Stimulated activated CD4-positive, alpha-beta T cell treated with anti-CD3 and anti-CD28 coated beads, TNF-alpha, amount 100 ng/mL, for 48 hours (primary cell): ENCODE measurements around the gene TLK2.
"Not testable (repeated sequence)": the region's sequence is repeated elsewhere in the genome, so short reads cannot be mapped to it uniquely, and the experiment has no call there.

Experiments used
- DNase-seq, 3 donors: peaks; one replicate each; pipeline ENCODE4 v3.0.0-alpha.2; 2020; ENCODE audit warnings: low read depth in 3 of 3

The TLK2 gene

DNA sequence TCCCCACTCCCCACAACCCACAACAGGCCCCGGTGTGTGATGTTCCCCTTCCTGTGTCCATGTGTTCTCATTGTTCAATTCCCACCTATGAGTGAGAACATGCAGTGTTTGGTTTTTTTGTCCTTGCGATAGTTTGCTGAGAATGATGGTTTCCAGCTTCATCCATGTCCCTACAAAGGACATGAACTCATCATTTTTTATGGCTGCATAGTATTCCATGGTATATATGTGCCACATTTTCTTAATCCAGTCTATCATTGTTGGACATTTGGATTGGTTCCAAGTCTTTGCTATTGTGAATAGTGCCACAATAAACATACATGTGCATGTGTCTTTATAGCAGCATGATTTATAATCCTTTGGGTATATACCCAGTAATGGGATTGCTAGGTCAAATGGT is 82.3 kb downstream of the TLK2 start:
- DNase-seq = not testable (repeated sequence)

DNA sequence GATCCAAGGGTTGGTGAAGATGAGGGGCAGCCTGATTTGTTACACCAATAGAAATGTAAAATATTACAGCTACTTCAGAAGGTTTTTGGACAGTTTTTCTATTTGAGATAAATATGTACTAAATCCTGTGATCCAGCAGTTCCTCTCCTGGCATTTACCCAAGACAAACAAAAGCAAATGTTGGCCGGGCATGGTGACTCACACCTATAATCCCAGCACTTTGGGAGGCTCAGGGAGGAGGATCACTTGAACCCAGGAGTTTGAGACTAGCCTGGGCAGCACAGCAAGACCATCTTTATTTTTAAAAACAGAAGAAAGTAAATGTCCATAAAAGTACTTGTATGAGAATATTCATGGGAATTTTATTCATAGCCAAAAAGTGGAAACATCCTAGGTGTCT is 84.0 kb downstream of the TLK2 start:
- DNase-seq = no peak

DNA sequence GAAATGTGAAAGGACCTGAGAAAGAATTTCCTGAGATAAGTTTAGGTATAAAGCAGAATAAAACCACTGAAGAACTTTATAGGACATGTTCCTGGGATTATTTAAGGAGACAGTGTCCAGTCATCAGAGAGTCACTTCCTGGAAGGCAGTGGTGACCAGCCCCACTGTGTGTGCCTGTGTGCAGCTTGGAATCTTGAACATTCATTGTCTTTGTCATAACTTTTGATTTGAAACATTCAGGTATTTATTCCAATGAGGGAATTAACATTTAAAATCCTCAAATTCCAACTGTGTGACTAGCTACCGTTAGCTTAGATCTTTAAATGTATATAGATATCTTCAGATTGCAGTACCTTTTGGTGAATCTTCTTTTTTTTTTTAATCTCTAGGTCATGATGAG is 87.2 kb downstream of the TLK2 start:
- no peak for DNase-seq

DNA sequence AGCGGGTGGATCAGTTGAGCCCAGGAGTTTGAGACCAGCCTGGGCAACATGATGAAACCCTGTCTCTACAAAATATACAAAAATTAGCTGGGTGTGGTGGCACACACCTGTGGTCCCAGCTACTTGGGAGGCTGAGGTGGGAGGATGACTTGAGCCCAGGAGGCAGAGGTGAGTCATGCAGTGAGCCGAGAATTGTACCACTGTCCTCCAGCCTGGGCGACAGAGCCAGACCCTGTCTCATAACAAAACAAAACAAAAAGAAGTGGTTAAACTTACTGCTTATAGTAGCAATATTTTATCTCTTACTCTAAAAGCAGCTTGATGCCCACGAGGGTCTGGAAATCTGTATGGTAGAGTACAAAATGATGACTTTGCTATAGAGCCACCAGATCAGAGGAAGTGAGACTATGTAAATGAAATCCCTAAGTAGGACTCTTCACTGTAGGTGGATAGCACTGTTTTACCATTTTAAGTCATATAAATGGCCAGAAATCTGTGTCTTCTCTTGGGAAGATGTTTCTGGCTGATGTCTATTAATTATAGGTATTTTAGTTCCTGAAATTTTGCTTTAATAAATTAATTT is 88.5 kb downstream of the TLK2 start:
- no peak for DNase-seq

DNA sequence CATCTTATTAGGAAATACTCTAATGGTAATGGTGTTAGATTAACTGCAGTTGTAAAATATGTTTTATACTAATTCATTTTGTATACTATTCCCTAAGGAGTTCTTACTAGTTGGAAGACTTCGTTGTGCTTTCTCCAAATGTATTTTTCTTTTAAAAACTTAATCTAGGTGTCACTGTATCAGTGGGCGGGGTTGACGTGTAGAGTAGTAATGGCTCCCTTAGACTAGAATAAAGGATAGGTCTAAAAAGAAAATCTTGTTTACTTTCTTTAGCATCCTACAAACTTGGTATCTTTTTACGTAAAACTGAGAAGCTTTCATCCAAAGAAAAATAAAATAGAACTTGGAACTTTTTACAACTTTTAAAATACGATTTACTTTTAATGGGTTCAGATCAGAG is 93.9 kb downstream of the TLK2 start:
- DNase-seq = no peak

DNA sequence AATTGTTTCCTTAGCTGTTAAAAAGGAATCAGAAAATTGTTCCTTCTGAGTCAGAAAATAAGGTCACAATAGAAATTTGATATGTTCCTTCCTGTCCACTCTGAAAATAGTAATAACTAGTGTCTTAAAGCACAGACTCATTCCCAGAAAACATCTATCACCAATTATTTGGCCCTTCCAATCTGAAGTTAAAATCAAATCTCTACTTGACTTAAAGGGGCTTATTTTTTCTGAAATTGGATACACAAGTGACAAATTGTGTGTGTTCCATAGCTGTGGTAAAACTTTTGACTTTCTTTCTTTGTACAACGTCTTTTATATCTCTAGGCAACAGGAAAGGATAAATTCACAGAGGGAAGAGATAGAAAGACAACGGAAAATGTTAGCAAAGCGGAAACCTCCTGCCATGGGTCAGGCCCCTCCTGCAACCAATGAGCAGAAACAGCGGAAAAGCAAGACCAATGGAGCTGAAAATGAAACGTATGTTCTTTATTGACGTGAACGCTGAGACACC is 94.3 kb downstream of the TLK2 start:
- no peak for DNase-seq

DNA sequence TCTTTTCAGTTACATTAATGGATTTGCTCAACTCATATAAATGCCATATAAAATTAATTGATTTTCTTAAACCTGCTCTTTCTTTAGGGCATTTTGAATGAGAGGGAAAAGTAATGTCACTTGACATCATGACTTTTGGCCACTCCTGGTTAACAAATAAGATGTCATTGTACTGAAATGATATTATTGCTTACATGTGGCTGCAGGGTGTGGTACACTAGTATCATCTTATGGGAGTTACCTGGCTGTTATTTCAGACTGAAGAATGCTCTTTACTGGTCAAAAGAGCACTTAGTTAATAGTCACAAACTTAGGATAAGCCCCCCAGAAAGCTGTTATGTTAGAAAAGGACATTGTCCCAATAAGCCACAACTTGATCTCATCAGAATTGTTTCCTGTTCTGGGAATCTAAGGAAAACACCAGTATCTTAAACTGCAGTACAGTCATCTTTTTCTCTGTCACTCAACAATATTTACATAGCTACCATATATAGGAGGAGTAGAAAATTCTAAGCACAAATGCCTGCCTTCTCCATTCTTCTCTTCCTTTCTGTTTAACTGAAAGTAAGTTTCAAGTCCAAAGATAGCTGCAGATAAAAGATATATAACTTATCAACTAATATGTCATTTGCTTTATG is 95.0 kb downstream of the TLK2 start:
- DNase-seq = no peak

DNA sequence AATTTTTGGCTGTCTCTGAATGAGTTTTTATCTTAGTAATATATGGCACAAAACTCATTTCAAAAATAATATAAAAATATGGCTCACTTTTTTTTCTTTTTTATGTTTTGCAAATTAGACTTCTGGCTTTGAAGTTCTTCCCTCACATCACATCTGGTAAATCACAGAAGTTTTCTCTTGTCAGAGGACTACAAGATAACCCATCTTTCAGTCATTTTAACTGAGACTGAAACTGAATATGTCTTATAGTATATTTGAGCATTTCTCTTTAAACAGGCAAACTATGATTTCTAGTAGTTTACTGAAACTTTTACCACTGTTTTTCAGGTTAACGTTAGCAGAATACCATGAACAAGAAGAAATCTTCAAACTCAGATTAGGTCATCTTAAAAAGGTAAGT is 97.8 kb downstream of the TLK2 start:
- DNase-seq = no peak

DNA sequence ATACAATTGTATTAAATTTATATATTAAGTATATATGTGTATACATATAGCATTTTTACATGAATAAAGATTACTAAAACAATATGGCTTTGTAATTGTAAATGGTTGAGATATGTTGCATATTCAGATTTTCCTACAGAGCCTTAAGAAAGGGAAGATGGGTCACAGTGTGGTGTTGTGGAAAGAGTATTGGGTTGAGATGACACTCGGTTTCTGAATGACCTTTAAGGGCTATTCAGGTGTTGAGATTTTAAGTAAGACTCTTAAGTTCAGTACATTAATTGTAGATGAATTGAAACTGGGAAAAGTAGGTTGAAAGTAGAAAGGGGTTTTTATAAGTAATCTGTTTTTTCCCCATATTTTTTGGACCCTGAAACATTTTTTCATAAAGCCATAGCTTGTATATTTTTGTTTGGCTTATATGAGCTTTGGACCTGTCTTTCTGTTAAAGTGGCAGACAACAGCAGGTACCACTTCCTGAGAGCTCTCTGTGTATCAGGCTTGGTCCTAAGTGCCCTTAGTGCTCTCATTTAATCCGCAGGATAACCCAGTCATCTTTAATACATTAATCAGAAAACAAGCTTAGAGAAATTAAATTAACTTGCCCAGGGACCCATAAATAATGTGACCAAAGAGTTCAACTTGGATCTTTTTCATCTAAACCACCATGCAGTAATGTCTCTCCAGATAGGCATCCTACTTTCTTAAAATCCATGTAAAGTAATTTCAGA is 100.3 kb downstream of the TLK2 start:
- no peak for DNase-seq

DNA sequence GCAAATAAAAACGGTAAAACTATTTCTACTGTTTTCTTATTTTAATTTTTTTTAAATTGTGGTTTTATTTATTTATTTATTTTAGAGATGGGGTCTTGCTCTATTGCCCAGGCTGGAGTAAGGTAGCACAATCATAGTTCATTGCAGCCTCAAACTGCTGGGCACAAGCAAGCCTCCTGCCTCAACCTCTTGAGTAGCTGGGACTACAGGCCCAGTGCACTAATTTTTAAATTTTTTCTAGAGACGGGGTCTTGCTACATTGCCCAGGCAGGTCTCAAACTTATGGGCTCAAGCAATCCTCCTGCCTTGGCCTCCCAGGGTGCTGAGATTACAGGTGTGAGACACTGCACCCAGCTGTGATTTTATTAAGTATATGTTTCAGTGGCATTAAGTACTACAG is 102.3 kb downstream of the TLK2 start:
- DNase-seq = no peak

DNA sequence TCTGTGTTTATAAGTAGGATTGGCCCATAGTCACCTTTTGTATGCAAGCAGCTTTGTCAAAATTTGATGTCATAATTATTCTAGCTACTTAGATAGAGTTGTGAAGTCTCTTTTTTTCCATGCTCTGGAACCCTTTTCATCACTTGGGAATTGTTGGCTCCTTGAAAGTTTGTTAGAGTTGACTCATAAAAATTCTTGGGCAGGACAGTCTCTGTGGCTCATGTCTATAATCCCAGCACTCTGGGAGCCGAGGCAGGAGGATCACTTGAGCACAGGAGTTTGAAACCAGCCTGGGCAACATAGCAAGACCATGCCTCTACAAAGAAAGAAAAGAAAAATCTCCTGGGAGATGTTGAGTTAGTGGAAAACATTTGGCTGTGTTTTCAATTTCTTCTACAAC is 103.1 kb downstream of the TLK2 start:
- no peak for DNase-seq

DNA sequence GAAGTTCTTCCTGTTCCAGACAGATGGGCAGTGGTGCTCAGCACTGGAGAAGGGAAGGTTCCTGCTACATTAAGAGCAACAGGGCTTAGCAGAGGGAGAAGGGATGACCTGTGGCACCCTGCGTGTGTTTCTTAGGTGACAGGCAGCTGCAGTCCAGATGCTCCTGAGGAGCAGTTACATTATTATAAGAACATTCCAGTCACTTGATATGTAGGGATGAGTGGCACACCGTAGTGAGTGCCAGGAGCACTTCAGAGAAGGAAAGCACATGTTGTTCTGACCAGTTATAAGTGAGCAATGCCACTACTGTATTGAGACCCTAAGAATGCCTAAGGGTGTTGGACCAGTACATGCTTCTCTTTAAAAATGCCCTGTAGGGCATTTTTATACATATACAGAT is 108.9 kb downstream of the TLK2 start:
- no peak for DNase-seq

DNA sequence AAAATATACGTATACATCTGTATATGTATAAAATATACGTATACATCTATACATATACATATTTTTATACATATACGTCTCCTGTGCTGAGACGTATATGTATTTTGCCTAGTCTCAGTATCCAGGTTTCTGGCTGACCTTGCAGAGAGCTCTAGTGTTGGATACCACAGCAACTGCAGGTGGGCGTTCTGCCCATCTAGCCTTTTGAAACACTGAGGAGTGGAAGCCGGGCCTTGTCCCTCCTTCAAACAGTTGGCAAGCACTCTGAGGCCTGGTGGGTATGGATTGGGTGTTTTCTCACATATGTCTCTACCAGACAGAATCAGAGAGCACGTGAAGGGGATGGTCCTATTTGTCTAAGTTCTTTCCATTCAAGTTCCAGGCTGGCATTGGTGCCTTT is 109.5 kb downstream of the TLK2 start:
- DNase-seq = no peak

DNA sequence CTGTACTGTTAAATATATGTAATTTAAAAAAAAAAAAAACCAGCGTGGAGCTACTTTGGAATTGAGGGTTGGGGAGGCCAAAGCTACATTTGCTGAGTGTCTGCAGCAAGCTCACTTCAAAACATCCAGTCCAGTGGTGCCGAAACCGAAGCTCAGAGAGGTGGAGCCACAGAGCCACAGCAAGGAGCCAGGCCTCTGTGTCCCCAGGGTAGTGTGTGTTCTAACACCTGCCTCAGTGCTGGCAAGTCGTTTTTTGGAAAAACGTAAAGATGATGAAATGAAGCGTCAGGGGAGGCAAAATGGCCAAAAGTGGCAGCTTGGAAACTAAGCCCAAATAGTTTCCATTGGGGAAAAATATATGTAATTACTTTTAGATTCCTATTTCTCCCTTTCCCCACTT is 112.7 kb downstream of the TLK2 start:
- DNase-seq = no peak

DNA sequence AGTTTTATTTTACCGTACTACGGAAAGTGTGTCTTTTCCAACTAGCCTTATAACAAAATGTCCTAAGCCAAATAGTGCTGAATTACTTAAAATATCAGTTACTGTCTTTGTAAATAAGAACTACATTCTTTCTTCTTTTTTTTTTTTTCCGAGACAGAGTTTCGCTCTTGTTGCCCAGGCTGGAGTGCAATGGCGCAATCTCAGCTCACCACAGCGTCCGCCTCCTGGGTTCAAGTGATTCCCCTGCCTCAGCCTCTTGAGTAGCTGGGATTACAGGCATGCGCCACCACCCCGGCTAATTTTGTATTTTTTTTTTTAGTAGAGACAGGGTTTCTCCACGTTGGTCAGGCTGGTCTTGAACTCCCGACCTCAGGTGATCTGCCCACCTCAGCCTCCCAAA is 113.2 kb downstream of the TLK2 start:
- not testable (repeated sequence) for DNase-seq

DNA sequence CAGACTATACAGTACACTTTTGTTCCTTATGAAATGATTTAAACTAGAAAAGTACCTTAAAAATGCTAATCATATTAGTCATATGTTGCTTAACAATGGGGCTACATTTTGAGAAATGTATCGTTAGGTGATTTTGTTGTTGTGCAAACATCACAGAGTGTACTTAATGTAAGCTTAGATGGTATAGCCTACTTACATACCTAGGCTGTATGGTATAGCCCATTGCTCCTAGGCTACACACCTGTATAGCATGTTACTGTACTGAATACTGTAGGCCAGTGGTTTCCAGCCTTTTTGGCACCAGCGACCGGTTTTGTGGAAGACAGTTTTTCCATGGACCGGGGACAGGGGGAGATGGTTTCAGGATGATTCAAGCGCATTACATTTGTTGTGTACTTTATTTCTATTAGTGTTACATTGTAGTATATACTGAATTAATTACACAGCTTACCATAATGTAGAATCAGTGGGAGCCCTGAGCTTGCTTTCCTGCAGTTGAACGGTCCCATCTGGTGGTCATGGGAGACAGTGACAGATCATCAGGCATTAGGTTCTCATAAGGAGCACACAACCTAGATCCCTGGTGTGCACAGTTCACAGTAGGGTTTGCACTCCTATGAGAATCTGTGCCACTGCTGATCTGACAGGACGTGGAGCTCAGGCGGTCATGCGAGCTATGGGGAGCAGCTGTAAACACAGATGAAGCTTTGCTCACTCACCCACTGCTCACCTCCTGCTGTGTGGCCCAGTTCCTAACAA is 113.9 kb downstream of the TLK2 start:
- DNase-seq = no peak

DNA sequence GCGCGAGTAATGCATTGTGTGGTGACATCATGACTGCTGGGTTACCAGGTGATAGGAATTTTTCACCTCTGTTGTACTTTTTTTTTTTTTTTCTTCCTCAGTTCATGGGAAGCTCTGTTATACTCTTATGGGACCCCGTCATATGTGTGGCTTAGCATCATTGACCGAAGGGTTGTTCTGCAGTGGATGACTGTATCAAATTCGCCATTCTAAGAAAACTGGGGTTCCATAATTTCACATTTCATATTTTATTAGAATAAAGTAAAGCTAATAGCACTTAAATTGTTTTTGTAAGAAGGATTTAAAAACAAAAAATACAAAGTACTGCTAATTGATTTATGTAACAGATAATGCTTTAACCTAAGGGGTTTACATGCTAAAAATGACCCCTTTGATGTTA is 116.9 kb downstream of the TLK2 start:
- DNase-seq = no peak

DNA sequence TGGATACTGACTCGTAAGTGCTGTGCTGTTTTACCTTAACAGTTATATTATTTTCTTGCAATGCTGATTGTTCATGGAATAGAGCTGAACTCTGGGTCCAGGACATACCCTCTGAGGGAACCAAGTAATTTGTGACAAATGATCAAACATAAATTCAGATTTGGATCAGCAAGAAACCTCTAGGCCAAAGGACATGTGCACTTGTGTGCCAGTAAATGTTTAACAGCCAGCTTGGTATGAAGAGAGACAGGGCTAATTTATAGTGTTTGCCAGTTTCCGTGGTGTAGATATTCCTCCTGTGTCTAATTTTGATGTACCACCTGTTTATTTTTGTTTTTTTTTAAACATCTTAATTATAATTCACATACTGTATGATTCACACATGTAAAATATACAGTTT is 118.0 kb downstream of the TLK2 start:
- DNase-seq = no peak

DNA sequence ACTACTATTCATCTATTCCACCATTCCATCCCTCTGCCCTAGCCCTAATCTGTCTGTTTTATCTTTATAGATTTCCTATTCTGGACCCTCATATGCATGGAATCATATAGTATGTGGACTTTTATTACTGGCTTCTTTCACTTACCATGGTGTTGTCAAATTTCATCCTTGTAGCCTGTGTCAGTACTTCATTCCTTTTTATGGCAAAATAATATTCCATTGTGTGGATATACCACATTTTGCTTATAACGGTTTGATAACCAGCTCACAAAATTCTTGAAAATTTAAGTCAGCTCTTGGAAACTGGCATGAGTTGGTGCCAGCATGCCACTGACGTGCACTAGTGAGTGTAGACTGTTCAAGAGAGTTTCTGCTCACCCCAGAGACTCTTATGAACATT is 118.5 kb downstream of the TLK2 start:
- no peak for DNase-seq

DNA sequence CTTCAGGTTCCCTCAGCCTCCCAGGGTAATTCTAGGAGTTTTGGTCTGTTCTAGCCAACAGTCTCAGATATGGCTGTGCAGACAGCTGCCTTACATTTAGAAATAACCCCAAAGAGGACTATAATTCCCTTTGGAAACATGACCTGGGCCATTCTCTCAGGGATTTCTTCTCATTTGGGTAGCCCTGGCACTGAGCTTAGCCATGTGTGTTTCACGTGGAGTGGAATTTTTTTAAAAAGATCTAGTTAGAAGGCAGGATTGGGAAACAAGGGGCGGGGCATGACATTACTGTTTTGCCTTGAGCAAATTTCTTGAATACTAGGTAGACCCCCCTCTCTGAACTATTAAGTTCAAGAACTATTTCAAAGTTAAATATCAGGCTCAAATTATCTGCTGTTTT is 119.3 kb downstream of the TLK2 start:
- no peak for DNase-seq

DNA sequence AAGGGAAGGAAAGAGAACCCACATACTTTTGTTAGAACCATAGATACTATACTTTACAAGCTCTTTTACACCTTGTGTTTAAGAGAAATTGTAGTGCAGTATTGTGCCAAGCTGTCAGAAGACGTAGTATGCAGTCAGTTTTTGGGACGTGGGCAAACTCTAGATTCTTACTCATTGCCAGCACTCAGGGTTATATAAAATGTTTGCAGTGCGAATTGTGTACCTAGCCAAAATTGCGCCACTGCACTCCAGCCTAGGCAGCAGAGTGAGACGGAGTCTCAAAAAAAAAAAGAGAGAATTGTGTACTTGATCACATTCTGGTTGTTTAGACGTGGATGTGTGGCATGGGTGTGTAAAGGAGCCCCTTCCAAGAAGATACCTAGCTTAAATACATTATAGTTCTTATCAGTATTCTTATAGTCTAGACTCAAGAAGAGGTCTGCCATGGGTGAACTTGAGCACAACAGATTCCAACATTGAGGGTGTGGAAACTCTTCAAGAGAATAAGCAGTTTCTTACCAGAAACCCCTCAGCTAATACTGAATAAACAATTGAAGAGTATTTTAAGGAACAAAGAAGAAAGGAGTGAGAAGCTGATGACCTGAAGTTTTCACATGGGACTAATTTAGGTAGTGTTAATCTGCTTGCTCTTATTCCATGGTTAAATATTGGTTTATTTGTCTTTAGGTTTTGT is 121.5 kb downstream of the TLK2 start:
- DNase-seq = no peak

DNA sequence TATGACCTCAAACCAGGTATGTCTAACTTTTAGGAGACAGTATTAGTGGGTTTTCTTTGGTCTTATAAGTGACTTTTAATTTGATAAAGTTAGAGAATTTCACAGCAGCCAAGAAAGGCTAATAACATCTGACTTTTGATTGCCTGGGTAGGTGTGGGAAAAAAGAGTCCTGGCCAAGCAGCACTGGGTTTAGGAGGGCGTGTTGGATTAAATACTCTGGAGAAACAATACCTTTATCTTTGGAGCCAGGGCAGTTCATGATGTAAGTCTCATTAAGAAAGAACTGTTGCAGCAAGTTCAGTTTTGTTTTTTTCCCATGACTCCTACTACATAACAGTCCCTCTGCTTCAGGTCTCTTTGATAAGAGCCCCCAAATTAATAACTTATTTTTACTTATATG is 122.2 kb downstream of the TLK2 start:
- DNase-seq = no peak
